GM23338 (cell line): Measurements from ENCODE around the gene ZMYM4. TPM values are rescaled to one million over a fixed set of nuclear protein-coding genes. Genes with fewer than 3 reads are reported as not detected.

ENCODE experiments used
- ATAC-seq: fragments of 200-7000 bp; cut with Tn5 transposase; 3 replicates; pipeline ENCODE4 v1.9.1; 2020
- DNase-seq: peaks from one replicate; pipeline ENCODE4 v3.0.0-alpha.2; 2015; ENCODE audit warnings: low spot score
- H2AFZ ChIP-seq: fragments of 200-600 bp; sonication (generic); 2 replicates; pipeline ENCODE4 v1.8.0; 2016; ENCODE audit warnings: antibody characterized with exemption, mild to moderate bottlenecking, moderate library complexity
- H3F3A ChIP-seq: fragments of 200-600 bp; sonication (generic); replicated peaks from 2 replicates; pipeline ENCODE4 v1.8.0; 2017; ENCODE audit warnings: antibody characterized with exemption, mixed run types, low read depth
- H3K27ac ChIP-seq: fragments of 200-600 bp; sonication (generic); 2 replicates; pipeline ENCODE4 v1.6.1; 2016; ENCODE audit warnings: low read depth
- H3K27me3 ChIP-seq: fragments of 200-600 bp; sonication (generic); 2 replicates; pipeline ENCODE4 v1.8.0; 2016; ENCODE audit warnings: mild to moderate bottlenecking, mixed run types, moderate library complexity; ENCODE audit not compliant: insufficient read depth
- H3K36me3 ChIP-seq: fragments of 200-600 bp; sonication (generic); 2 replicates; pipeline ENCODE4 v1.8.0; 2016; ENCODE audit warnings: mild to moderate bottlenecking; ENCODE audit not compliant: insufficient read depth
- H3K4me1 ChIP-seq: fragments of 200-600 bp; sonication (generic); 2 replicates; pipeline ENCODE4 v1.8.0; 2016; ENCODE audit warnings: mild to moderate bottlenecking, moderate library complexity; ENCODE audit not compliant: insufficient read depth
- H3K4me2 ChIP-seq: fragments of 200-600 bp; sonication (generic); 2 replicates; pipeline ENCODE4 v1.7.1; 2017; ENCODE audit warnings: mixed run types
- H3K4me3 ChIP-seq: fragments of 200-600 bp; sonication (generic); 2 replicates; pipeline ENCODE4 v1.6.1; 2016; ENCODE audit warnings: mixed run types
- H3K79me2 ChIP-seq: fragments of 200-600 bp; sonication (generic); replicated peaks from 2 replicates; pipeline ENCODE4 v1.8.0; 2017; ENCODE audit warnings: mild to moderate bottlenecking; ENCODE audit not compliant: insufficient read depth
- H3K9me2 ChIP-seq: fragments of 200-600 bp; sonication (generic); 2 replicates; pipeline ENCODE4 v1.8.0; 2017; ENCODE audit not compliant: insufficient read depth
- H4K20me1 ChIP-seq: fragments of 200-600 bp; sonication (generic); replicated peaks from 2 replicates; pipeline ENCODE4 v1.8.0; 2017; ENCODE audit warnings: mild to moderate bottlenecking; ENCODE audit not compliant: insufficient read depth
- H3K27ac Mint-ChIP-seq: 2 replicates; pipeline ENCODE4 v1.8.0; 2020; ENCODE audit warnings: inconsistent platforms, mild to moderate bottlenecking, moderate library complexity, mixed read lengths
- H3K27me3 Mint-ChIP-seq: 3 replicates; pipeline ENCODE4 v1.8.0; 2022; ENCODE audit warnings: low read depth, mild to moderate bottlenecking, moderate library complexity, mixed read lengths, inconsistent platforms; ENCODE audit not compliant: insufficient read depth, poor library complexity
- H3K36me3 Mint-ChIP-seq: 3 replicates; pipeline ENCODE4 v1.8.0; 2021; ENCODE audit warnings: low read depth, mild to moderate bottlenecking, inconsistent platforms, moderate library complexity, mixed read lengths
- H3K4me1 Mint-ChIP-seq: 3 replicates; pipeline ENCODE4 v1.8.0; 2020; ENCODE audit warnings: mild to moderate bottlenecking, inconsistent platforms, mixed read lengths
- H3K4me3 Mint-ChIP-seq: 3 replicates; pipeline ENCODE4 v1.8.0; 2021; ENCODE audit warnings: moderate library complexity, mild to moderate bottlenecking, inconsistent platforms, mixed read lengths
- H3K9me3 Mint-ChIP-seq: 3 replicates; pipeline ENCODE4 v1.8.0; 2020; ENCODE audit warnings: moderate library complexity, mild to moderate bottlenecking, inconsistent platforms, mixed read lengths
- CREB1 ChIP-seq: fragments of 250-450 bp; sonication (Bioruptor Pico); IDR thresholded peaks from 2 replicates; pipeline ENCODE4 v1.5.0; 2020; ENCODE audit warnings: low read depth, mild to moderate bottlenecking, moderate library complexity
- EZH2 ChIP-seq: fragments of 200-600 bp; sonication (generic); IDR thresholded peaks from one replicate; pipeline ENCODE4 v1.8.0; 2017; ENCODE audit warnings: antibody characterized with exemption, mild to moderate bottlenecking, low read depth; ENCODE audit not compliant: unreplicated experiment
- EZH2phosphoT487 ChIP-seq: fragments of 200-600 bp; sonication (generic); IDR thresholded peaks from one replicate; pipeline ENCODE4 v1.8.1; 2018; ENCODE audit warnings: antibody characterized with exemption; ENCODE audit not compliant: unreplicated experiment
- JUNB ChIP-seq: IDR thresholded peaks from one replicate; pipeline ENCODE4 v1.6.1; 2016; ENCODE audit warnings: antibody characterized with exemption; ENCODE audit not compliant: unreplicated experiment
- NANOG ChIP-seq: IDR thresholded peaks from 2 replicates; pipeline ENCODE4 v1.6.1; 2016; ENCODE audit warnings: antibody characterized with exemption, borderline replicate concordance
- POLR2AphosphoS5 ChIP-seq: IDR thresholded peaks from 2 replicates; pipeline ENCODE4 v1.6.1; 2016; ENCODE audit warnings: antibody characterized with exemption, low read depth
- ZNF114 ChIP-seq: fragments of 250-450 bp; sonication (Bioruptor Pico); IDR thresholded peaks from 2 replicates; pipeline ENCODE4 v1.5.0; 2020; ENCODE audit warnings: mild to moderate bottlenecking, moderate library complexity
- ZNF331 ChIP-seq: fragments of 250-450 bp; sonication (Bioruptor Pico); IDR thresholded peaks from 2 replicates; pipeline ENCODE4 v1.5.0; 2020; ENCODE audit warnings: low read depth, mild to moderate bottlenecking, moderate library complexity
- polyA plus RNA-seq: library from polyadenylated mRNA; unstranded; fragments of >200 nt; fragmentation: Nextera tagmentation; extraction: Ambion mirVana; gene quantifications from 2 replicates; pipeline ENCODE4 v1.2.1, GENCODE V29; 2016
- total RNA-seq: library from RNA; depleted of rRNA; stranded (reverse); fragments of >200 nt; shearing (Covaris generic); gene quantifications from 2 replicates; pipeline ENCODE4 v1.2.3, GENCODE V29; 2014
- TF ChIP-seq, protein P1 (sequence below): IDR thresholded peaks from one replicate; pipeline ENCODE4 v1.6.1; 2018; ENCODE audit warnings: antibody characterized with exemption; ENCODE audit not compliant: unreplicated experiment
- TF ChIP-seq, protein P2 (sequence below), 2 experiments: fragments of 200-600 bp in 1 of 2; sonication (generic) in 1 of 2; conservative IDR thresholded peaks; 2 replicates each; pipeline versions ENCODE4 v1.5.1 to v1.6.1; 2016 to 2017; ENCODE audit warnings: antibody characterized with exemption in 2 of 2, low read depth in 2 of 2, mild to moderate bottlenecking in 2 of 2, moderate library complexity in 1 of 2

Gene ZMYM4
- total and polyA plus RNA-seq, 2 experiments from 2014 or later: 65.4 to 68.5 TPM

DNA sequence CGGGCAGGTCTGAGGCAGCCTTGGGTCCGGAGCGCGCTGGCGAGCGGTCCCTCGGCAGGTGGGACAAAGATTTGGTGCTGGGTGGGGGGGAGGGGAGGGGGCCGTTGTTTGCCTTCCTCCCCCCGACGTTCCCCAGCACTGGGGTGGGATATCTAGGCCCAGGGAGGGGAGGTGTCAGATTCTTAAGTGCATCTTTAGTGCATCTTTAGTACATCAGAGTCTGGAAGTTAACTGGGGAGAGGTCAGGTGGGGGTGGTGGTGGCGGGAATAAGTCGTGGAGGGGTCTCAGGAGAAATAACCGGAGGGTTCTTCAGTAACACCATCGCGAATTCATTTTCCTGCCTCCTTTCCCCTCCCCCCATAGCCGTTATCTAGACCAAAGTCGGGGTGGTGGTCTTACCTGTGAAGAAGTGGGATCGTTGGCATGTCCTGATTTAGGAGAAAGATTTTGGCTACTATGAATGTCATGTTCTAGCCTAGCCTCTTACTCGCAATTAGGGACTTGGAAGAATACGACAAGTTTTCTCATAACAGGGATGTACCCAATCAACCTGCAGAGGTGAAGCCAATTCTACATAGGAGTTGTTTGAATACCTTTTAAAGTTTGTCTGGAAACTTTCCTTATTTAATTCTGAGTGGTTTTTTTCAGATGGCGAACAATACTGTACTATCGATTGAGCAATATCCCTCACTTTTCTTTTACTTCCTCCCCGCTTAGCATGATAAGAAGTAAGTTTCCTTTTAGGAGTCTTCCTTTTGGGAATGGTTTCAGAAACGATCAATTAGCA is 886 bp downstream of the ZMYM4 start:
- Histone ChIP-seq H3K9me2 (0 out of 2 replicates have a peak, but pooled peaks cover 7% of the 10 kb centered on the region), H2AFZ (peak overlapping the region; percentile 14; the same call in 1 of the 2 replicates), H3K4me3 (peak overlapping the region; percentile 56), H3K4me2 (peak overlapping the region; percentile 89), H3K4me1 (peaks cover 23% of the 10 kb centered on the region), H3K27me3 (no peaks in the 10 kb centered on the region), H4K20me1 (peaks cover 11% of the 10 kb centered on the region; the same call in 1 of the 2 replicates), H3K27ac (peak overlapping the region; percentile 94; the same call in 1 of the 2 replicates), H3K79me2 (peaks cover 52% of the 10 kb centered on the region), H3K36me3 (no peaks in the 10 kb centered on the region; the same call in 1 of the 2 replicates), H3F3A (0 out of 2 replicates have a peak, but pooled peaks cover 4% of the 10 kb centered on the region)
- peaks cover 4% of the 10 kb centered on the region for H3K27me3 Mint-ChIP-seq
- peaks cover 34% of the 10 kb centered on the region for H3K36me3 Mint-ChIP-seq
- H3K9me3 Mint-ChIP-seq: peaks cover 3% of the 10 kb centered on the region; the same call in 1 of the 3 replicates
- ATAC-seq (no peak; the same call in 2 of the 3 replicates), DNase-seq (peak; percentile 31)
- H3K4me1 Mint-ChIP-seq: peaks cover 23% of the 10 kb centered on the region
- H3K27ac Mint-ChIP-seq: peak overlapping the region; percentile 89
- peak overlapping the region; percentile 92 for H3K4me3 Mint-ChIP-seq
- no peak for TF ChIP-seq POLR2AphosphoS5
- TF ChIP-seq ZNF114 (CRISPR knock-in tag): no peak
- no peak for TF ChIP-seq JUNB
- TF ChIP-seq, protein P1, sequence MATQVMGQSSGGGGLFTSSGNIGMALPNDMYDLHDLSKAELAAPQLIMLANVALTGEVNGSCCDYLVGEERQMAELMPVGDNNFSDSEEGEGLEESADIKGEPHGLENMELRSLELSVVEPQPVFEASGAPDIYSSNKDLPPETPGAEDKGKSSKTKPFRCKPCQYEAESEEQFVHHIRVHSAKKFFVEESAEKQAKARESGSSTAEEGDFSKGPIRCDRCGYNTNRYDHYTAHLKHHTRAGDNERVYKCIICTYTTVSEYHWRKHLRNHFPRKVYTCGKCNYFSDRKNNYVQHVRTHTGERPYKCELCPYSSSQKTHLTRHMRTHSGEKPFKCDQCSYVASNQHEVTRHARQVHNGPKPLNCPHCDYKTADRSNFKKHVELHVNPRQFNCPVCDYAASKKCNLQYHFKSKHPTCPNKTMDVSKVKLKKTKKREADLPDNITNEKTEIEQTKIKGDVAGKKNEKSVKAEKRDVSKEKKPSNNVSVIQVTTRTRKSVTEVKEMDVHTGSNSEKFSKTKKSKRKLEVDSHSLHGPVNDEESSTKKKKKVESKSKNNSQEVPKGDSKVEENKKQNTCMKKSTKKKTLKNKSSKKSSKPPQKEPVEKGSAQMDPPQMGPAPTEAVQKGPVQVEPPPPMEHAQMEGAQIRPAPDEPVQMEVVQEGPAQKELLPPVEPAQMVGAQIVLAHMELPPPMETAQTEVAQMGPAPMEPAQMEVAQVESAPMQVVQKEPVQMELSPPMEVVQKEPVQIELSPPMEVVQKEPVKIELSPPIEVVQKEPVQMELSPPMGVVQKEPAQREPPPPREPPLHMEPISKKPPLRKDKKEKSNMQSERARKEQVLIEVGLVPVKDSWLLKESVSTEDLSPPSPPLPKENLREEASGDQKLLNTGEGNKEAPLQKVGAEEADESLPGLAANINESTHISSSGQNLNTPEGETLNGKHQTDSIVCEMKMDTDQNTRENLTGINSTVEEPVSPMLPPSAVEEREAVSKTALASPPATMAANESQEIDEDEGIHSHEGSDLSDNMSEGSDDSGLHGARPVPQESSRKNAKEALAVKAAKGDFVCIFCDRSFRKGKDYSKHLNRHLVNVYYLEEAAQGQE: no peak
- no peak for TF ChIP-seq ZNF331
- TF ChIP-seq, protein P2, sequence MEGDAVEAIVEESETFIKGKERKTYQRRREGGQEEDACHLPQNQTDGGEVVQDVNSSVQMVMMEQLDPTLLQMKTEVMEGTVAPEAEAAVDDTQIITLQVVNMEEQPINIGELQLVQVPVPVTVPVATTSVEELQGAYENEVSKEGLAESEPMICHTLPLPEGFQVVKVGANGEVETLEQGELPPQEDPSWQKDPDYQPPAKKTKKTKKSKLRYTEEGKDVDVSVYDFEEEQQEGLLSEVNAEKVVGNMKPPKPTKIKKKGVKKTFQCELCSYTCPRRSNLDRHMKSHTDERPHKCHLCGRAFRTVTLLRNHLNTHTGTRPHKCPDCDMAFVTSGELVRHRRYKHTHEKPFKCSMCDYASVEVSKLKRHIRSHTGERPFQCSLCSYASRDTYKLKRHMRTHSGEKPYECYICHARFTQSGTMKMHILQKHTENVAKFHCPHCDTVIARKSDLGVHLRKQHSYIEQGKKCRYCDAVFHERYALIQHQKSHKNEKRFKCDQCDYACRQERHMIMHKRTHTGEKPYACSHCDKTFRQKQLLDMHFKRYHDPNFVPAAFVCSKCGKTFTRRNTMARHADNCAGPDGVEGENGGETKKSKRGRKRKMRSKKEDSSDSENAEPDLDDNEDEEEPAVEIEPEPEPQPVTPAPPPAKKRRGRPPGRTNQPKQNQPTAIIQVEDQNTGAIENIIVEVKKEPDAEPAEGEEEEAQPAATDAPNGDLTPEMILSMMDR (conservative IDR thresholded peaks at IDR 0.05; ENCODE audit: low read depth in 2 of 2): no peak

DNA sequence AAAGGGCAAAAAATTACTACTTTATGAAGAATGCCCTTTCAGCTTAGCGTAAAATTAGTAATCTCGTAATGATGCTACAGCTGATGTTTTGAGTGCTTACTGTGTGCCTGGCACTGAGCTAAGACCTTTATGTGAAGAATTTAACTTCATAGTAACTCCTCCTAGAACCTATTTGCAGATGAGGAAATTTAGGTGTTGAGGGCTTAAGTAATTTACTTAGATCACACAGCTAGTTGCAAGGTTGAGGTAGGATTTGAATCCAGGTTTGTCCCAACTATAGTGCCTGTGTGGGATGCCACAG is 1.4 kb downstream of the ZMYM4 start:
- H3K79me2 ChIP-seq: peaks cover 58% of the 10 kb centered on the region
- peak overlapping the region; percentile 92 for H3K4me3 Mint-ChIP-seq
- 0 out of 2 replicates have a peak, but pooled peaks cover 4% of the 10 kb centered on the region for H3F3A ChIP-seq
- H3K4me1 Mint-ChIP-seq: peaks cover 18% of the 10 kb centered on the region
- no peak for DNase-seq
- H3K9me2 ChIP-seq: 0 out of 2 replicates have a peak, but pooled peaks cover 7% of the 10 kb centered on the region
- no peak overlapping the region for H3K27ac ChIP-seq
- H3K9me3 Mint-ChIP-seq: peaks cover 3% of the 10 kb centered on the region; the same call in 1 of the 3 replicates
- H3K27ac Mint-ChIP-seq: no peak overlapping the region
- H3K36me3 ChIP-seq: no peaks in the 10 kb centered on the region; the same call in 1 of the 2 replicates
- peak overlapping the region; percentile 89 for H3K4me2 ChIP-seq
- peaks cover 11% of the 10 kb centered on the region; the same call in 1 of the 2 replicates for H4K20me1 ChIP-seq
- no peak overlapping the region for H2AFZ ChIP-seq
- no peak for ATAC-seq
- no peaks in the 10 kb centered on the region for H3K27me3 ChIP-seq
- H3K4me3 ChIP-seq: peak overlapping the region; percentile 56
- H3K4me1 ChIP-seq: peaks cover 18% of the 10 kb centered on the region
- peaks cover 4% of the 10 kb centered on the region for H3K27me3 Mint-ChIP-seq
- H3K36me3 Mint-ChIP-seq: peaks cover 34% of the 10 kb centered on the region
- TF ChIP-seq CREB1 (CRISPR knock-in tag) (no peak), EZH2 (no peak), POLR2AphosphoS5 (no peak), JUNB (no peak), EZH2phosphoT487 (no peak), NANOG (no peak)
- TF ChIP-seq, protein P1: no peak
- TF ChIP-seq, protein P2 (conservative IDR thresholded peaks at IDR 0.05; ENCODE audit: low read depth in 2 of 2): no peak
